HG02981 (cell line): Measurements from ENCODE around the gene NFIB.

Source experiments
- ATAC-seq: cut with Tn5 transposase; IDR thresholded peaks from one replicate; pipeline ENCODE4 v1.9.1; 2021; ENCODE audit warnings: mild to moderate bottlenecking, moderate library complexity; ENCODE audit not compliant: unreplicated experiment

NFIB gene

GRCh38 chr9:14159440-14160216 lies 154.3 kb downstream of the NFIB start:
- no peak for ATAC-seq

GRCh38 chr9:14158916-14159315 lies 155.0 kb downstream of the NFIB start:
- ATAC-seq: no peak

GRCh38 chr9:14158136-14158813 lies 155.7 kb downstream of the NFIB start:
- no peak for ATAC-seq

GRCh38 chr9:14157191-14157590 lies 156.8 kb downstream of the NFIB start:
- no peak for ATAC-seq

GRCh38 chr9:14156046-14156445 lies 157.9 kb downstream of the NFIB start:
- peak; percentile 95 for ATAC-seq

GRCh38 chr9:14155237-14155636 lies 158.7 kb downstream of the NFIB start:
- no peak for ATAC-seq

GRCh38 chr9:14153310-14153720 lies 160.6 kb downstream of the NFIB start:
- ATAC-seq: no peak

- no peak for ATAC-seq
Measured at GRCh38 chr9:14151451-14151850, 162.5 kb downstream of the NFIB start.

- ATAC-seq: no peak
Measured at GRCh38 chr9:14148501-14149103, 165.3 kb downstream of the NFIB start.

- no peak for ATAC-seq
Measured at GRCh38 chr9:14147738-14148137, 166.2 kb downstream of the NFIB start.

- ATAC-seq: no peak
Measured at GRCh38 chr9:14146201-14146874, 167.6 kb downstream of the NFIB start.

- ATAC-seq: no peak
Measured at GRCh38 chr9:14144215-14144614, 169.7 kb downstream of the NFIB start.

- no peak for ATAC-seq
Measured at GRCh38 chr9:14141699-14142098, 172.2 kb downstream of the NFIB start.

GRCh38 chr9:14140096-14140697 lies 173.7 kb downstream of the NFIB start:
- ATAC-seq: no peak

- ATAC-seq: no peak
Measured at GRCh38 chr9:14139287-14139686, 174.7 kb downstream of the NFIB start.

GRCh38 chr9:14136646-14137370 lies 177.1 kb downstream of the NFIB start:
- ATAC-seq: no peak

GRCh38 chr9:14136047-14136635 lies 177.8 kb downstream of the NFIB start:
- ATAC-seq: no peak

- ATAC-seq: no peak
Measured at GRCh38 chr9:14135421-14135820, 178.5 kb downstream of the NFIB start.

GRCh38 chr9:14133394-14133793 lies 180.5 kb downstream of the NFIB start:
- ATAC-seq: no peak

GRCh38 chr9:14132775-14133174 lies 181.2 kb downstream of the NFIB start:
- ATAC-seq: no peak
